Activated CD8-positive, alpha-beta memory T cell treated with anti-CD3 and anti-CD28 coated beads, Interleukin-2, amount 50 U/mL, for 1 hour (primary cell): ENCODE results near the gene KLF11.
"Not testable (repeated sequence)": the region's sequence is repeated elsewhere in the genome, so short reads cannot be mapped to it uniquely, and the experiment has no call there.

ENCODE experiments used
- DNase-seq: peaks from one replicate; pipeline ENCODE4 v3.0.0-alpha.2; 2020; ENCODE audit errors: extremely low read depth

KLF11 gene

GRCh38 chr2:10009271-10009810, 34.0 kb upstream of the KLF11 start:
- no peak for DNase-seq

GRCh38 chr2:10009811-10010781, 33.3 kb upstream of the KLF11 start:
- DNase-seq: no peak

- DNase-seq: not testable (repeated sequence)
Measured at GRCh38 chr2:10010861-10011605, 32.3 kb upstream of the KLF11 start.

- not testable (repeated sequence) for DNase-seq
Measured at GRCh38 chr2:10011606-10012325, 31.6 kb upstream of the KLF11 start.

GRCh38 chr2:10012366-10012962, 30.9 kb upstream of the KLF11 start:
- not testable (repeated sequence) for DNase-seq

- DNase-seq: no peak
Measured at GRCh38 chr2:10012963-10013461, 30.3 kb upstream of the KLF11 start.

- DNase-seq: not testable (repeated sequence)
Measured at GRCh38 chr2:10013651-10014417, 29.5 kb upstream of the KLF11 start.

- DNase-seq: no peak
Measured at GRCh38 chr2:10014418-10015190, 28.7 kb upstream of the KLF11 start.

- not testable (repeated sequence) for DNase-seq
Measured at GRCh38 chr2:10015376-10015989, 27.9 kb upstream of the KLF11 start.

GRCh38 chr2:10016001-10016801, 27.1 kb upstream of the KLF11 start:
- no peak for DNase-seq

GRCh38 chr2:10016802-10017258, 26.5 kb upstream of the KLF11 start:
- no peak for DNase-seq

- no peak for DNase-seq
Measured at GRCh38 chr2:10017313-10017941, 25.9 kb upstream of the KLF11 start.

GRCh38 chr2:10019174-10019573, 24.2 kb upstream of the KLF11 start:
- DNase-seq: no peak

- no peak for DNase-seq
Measured at GRCh38 chr2:10019602-10020400, 23.5 kb upstream of the KLF11 start.

GRCh38 chr2:10022041-10022421, 21.3 kb upstream of the KLF11 start:
- no peak for DNase-seq

GRCh38 chr2:10022445-10022844, 20.9 kb upstream of the KLF11 start:
- DNase-seq: no peak
